Cardiac muscle cell (in vitro differentiated cells and primary cell): Measurements from ENCODE around the gene SF1. TPM values are rescaled to one million over a fixed set of nuclear protein-coding genes. Genes with fewer than 3 reads are reported as not detected.

Source experiments
- DNase-seq, 2 donors: peaks; one replicate each; pipeline versions ENCODE4 v3.0.0 to v3.0.0-alpha.2; 2010 to 2017; ENCODE audit warnings: low read depth in 1 of 2, low spot score in 1 of 2
- H3K27ac ChIP-seq: fragments of 200-600 bp; sonication (generic); 2 replicates; pipeline ENCODE4 v1.5.1; 2016
- H3K27me3 ChIP-seq: fragments of 200-600 bp; sonication (generic); 2 replicates; pipeline ENCODE4 v1.6.0; 2016; ENCODE audit warnings: control low read depth
- H3K36me3 ChIP-seq: fragments of 200-600 bp; sonication (generic); 2 replicates; pipeline ENCODE4 v1.5.1; 2016; ENCODE audit warnings: control low read depth
- H3K4me1 ChIP-seq: fragments of 200-600 bp; sonication (generic); 2 replicates; pipeline ENCODE4 v1.8.1; 2017; ENCODE audit warnings: low read depth, mild to moderate bottlenecking, mixed run types
- H3K4me3 ChIP-seq: fragments of 200-600 bp; sonication (generic); 2 replicates; pipeline ENCODE4 v1.5.1; 2016; ENCODE audit warnings: mild to moderate bottlenecking
- H3K9me3 ChIP-seq: fragments of 200-600 bp; sonication (generic); 2 replicates; pipeline ENCODE4 v1.5.1; 2017; ENCODE audit warnings: low read depth, mild to moderate bottlenecking, control low read depth
- CTCF ChIP-seq: IDR thresholded peaks from 2 replicates; pipeline ENCODE4 v1.5.1; 2012; ENCODE audit warnings: low read depth, mild to moderate bottlenecking, low read length
- polyA plus RNA-seq: library from polyadenylated mRNA; unstranded; fragments of >200 nt; fragmentation: Nextera tagmentation; extraction: Ambion mirVana; gene quantifications from 2 replicates; pipeline ENCODE4 v1.2.1, GENCODE V29; 2016
- total RNA-seq: library from RNA; depleted of rRNA; stranded (reverse); fragments of >200 nt; gene quantifications from 2 replicates; pipeline ENCODE4 v1.2.3, GENCODE V29; 2016

Gene SF1
- total and polyA plus RNA-seq, 2 experiments from 2014 or later, result 143 to 360 TPM

- peak in 1 of 2 donors; percentile 44 for DNase-seq
- H3K27ac ChIP-seq, result peak overlapping the region; percentile 61
- peaks cover 5% of the 10 kb centered on the region for H3K4me1 ChIP-seq
These were observed 33.2 kb downstream of the SF1 start for GRCh38 chr11:64745189-64745520.

GRCh38 chr11:64744544-64745188 lies 33.7 kb downstream of the SF1 start:
- no peaks in the 10 kb centered on the region for H3K36me3 ChIP-seq
- H3K4me3 ChIP-seq, result peak overlapping the region; percentile 47
- H3K27me3 ChIP-seq, result peaks cover 30% of the 10 kb centered on the region
- DNase-seq, result peak in 1 of 2 donors; percentile 62
- H3K27ac ChIP-seq, result peak overlapping the region; percentile 61
- H3K9me3 ChIP-seq, result no peaks in the 10 kb centered on the region
- H3K4me1 ChIP-seq, result peaks cover 5% of the 10 kb centered on the region
- TF ChIP-seq CTCF, result no peak

More at GRCh38 chr11:64745189-64745520, 33.2 kb downstream of the SF1 start:
- no peak for TF ChIP-seq CTCF
- peaks cover under 1% of the 10 kb centered on the region for H3K36me3 ChIP-seq
- H3K4me3 ChIP-seq, result peak overlapping the region; percentile 47
- peaks cover 26% of the 10 kb centered on the region for H3K27me3 ChIP-seq
- no peaks in the 10 kb centered on the region for H3K9me3 ChIP-seq

GRCh38 chr11:64743591-64744543 lies 34.5 kb downstream of the SF1 start, which contains the start of gene RASGRP2:
Gene RASGRP2, minus strand, starts transcription at chr11:64744142. Its CDS starts 1,276 bp downstream, at chr11:64742866.
- peak; percentile 67 for TF ChIP-seq CTCF
- Histone ChIP-seq H3K36me3 (no peaks in the 10 kb centered on the region), H3K27me3 (peaks cover 30% of the 10 kb centered on the region), H3K4me1 (peaks cover 5% of the 10 kb centered on the region), H3K4me3 (peak within 1 kb of the TSS; percentile 47), H3K9me3 (no peaks in the 10 kb centered on the region), H3K27ac (peak within 1 kb of the TSS; percentile 61)
- peak; percentile 45 to 46 for DNase-seq

- peaks cover 5% of the 10 kb centered on the region for H3K4me1 ChIP-seq
- no peaks in the 10 kb centered on the region for H3K36me3 ChIP-seq
- no peaks in the 10 kb centered on the region for H3K9me3 ChIP-seq
- peak overlapping the region; percentile 29 for H3K4me3 ChIP-seq
- peak; percentile 84 for TF ChIP-seq CTCF
- DNase-seq, result peak; percentile 55 to 80
- H3K27ac ChIP-seq, result peak overlapping the region; percentile 50
- H3K27me3 ChIP-seq, result peaks cover 30% of the 10 kb centered on the region
These were observed 35.3 kb downstream of the SF1 start for GRCh38 chr11:64742889-64743590.
